IPS-18c (cell line): ENCODE results near the gene CD300A.
A peak's percentile ranks its signal among the peaks of the same experiment; 100 is the strongest.

ENCODE experiments used
- H3K4me3 ChIP-seq: 2 replicates; pipeline ENCODE4 v1.7.0; 2013; ENCODE audit warnings: low read depth, mild to moderate bottlenecking, low read length, moderate library complexity; ENCODE audit not compliant: insufficient read depth
- H3K9me3 ChIP-seq: one replicate; pipeline ENCODE4 v1.6.1; 2013; ENCODE audit warnings: mild to moderate bottlenecking, low read length, moderate library complexity; ENCODE audit not compliant: control insufficient read depth, insufficient read depth

The CD300A gene

GRCh38 chr17:74466111-74466827 is at the start of gene CD300A:
Gene CD300A, plus strand, starts transcription at chr17:74466634. Its CDS starts 70 bp downstream, at chr17:74466704.
- peak within 1 kb of the TSS; percentile 29 for H3K4me3 ChIP-seq
- no peaks in the 10 kb centered on the region for H3K9me3 ChIP-seq

GRCh38 chr17:74417178-74418045 is 49.0 kb upstream of the CD300A start:
- H3K9me3 ChIP-seq: peaks cover 2% of the 10 kb centered on the region
- no peak overlapping the region for H3K4me3 ChIP-seq

- Histone ChIP-seq H3K4me3 (no peak overlapping the region), H3K9me3 (peaks cover 3% of the 10 kb centered on the region)
These were observed 46.5 kb upstream of the CD300A start for GRCh38 chr17:74419928-74420411.

- no peak overlapping the region for H3K4me3 ChIP-seq
These were observed 42.3 kb upstream of the CD300A start for GRCh38 chr17:74424117-74424516.

GRCh38 chr17:74424657-74425056 is 41.8 kb upstream of the CD300A start:
- Histone ChIP-seq H3K9me3 (peaks cover 3% of the 10 kb centered on the region), H3K4me3 (no peak overlapping the region)

More at GRCh38 chr17:74424117-74424516, 42.3 kb upstream of the CD300A start:
- peaks cover 3% of the 10 kb centered on the region for H3K9me3 ChIP-seq

- Histone ChIP-seq H3K9me3 (peaks cover 3% of the 10 kb centered on the region), H3K4me3 (no peak overlapping the region)
These were observed 39.8 kb upstream of the CD300A start for GRCh38 chr17:74426551-74427047.

- peaks cover 3% of the 10 kb centered on the region for H3K9me3 ChIP-seq
- H3K4me3 ChIP-seq: no peak overlapping the region
These were observed 39.2 kb upstream of the CD300A start for GRCh38 chr17:74427048-74427762.

GRCh38 chr17:74427763-74428153 is 38.7 kb upstream of the CD300A start:
- H3K9me3 ChIP-seq: no peaks in the 10 kb centered on the region
- H3K4me3 ChIP-seq: no peak overlapping the region

- H3K9me3 ChIP-seq: no peaks in the 10 kb centered on the region
- H3K4me3 ChIP-seq: peak overlapping the region; percentile 65; the same call in 1 of the 2 replicates
These were observed 36.6 kb upstream of the CD300A start for GRCh38 chr17:74429604-74430384.

GRCh38 chr17:74430385-74430705 is 36.1 kb upstream of the CD300A start:
- Histone ChIP-seq H3K4me3 (peak overlapping the region; percentile 65; the same call in 1 of the 2 replicates), H3K9me3 (no peaks in the 10 kb centered on the region)

- H3K4me3 ChIP-seq: peak overlapping the region; percentile 65
- H3K9me3 ChIP-seq: no peaks in the 10 kb centered on the region
These were observed 35.5 kb upstream of the CD300A start for GRCh38 chr17:74430706-74431567.

GRCh38 chr17:74431568-74432423 is 34.6 kb upstream of the CD300A start, which contains the start of gene GPRC5C:
Gene GPRC5C, plus strand, starts transcription at chr17:74432088. Its CDS starts 7,689 bp downstream, at chr17:74439777.
- Histone ChIP-seq H3K9me3 (no peaks in the 10 kb centered on the region), H3K4me3 (peak within 1 kb of the TSS; percentile 65)

GRCh38 chr17:74432424-74432690 is 34.1 kb upstream of the CD300A start:
- Histone ChIP-seq H3K9me3 (no peaks in the 10 kb centered on the region), H3K4me3 (peak overlapping the region; percentile 65)

GRCh38 chr17:74432766-74433391 is 33.6 kb upstream of the CD300A start:
- Histone ChIP-seq H3K9me3 (no peaks in the 10 kb centered on the region), H3K4me3 (peak overlapping the region; percentile 65)
